Activated CD8-positive, alpha-beta memory T cell treated with anti-CD3 and anti-CD28 coated beads, Interleukin-2, amount 50 U/mL, for 24 hours (primary cell): ENCODE data around the gene TUBB4A.
"Not testable (repeated sequence)": the region's sequence is repeated elsewhere in the genome, so short reads cannot be mapped to it uniquely, and the experiment has no call there.

Experiments used
- DNase-seq: peaks from one replicate; pipeline ENCODE4 v3.0.0-alpha.2; 2020; ENCODE audit errors: extremely low read depth

Gene TUBB4A

GRCh38 chr19:6524311-6524710, 22.2 kb upstream of the TUBB4A start:
- no peak for DNase-seq

GRCh38 chr19:6522712-6523111, 20.6 kb upstream of the TUBB4A start:
- DNase-seq: no peak

- peak; percentile 35 for DNase-seq
Observed at GRCh38 chr19:6521718-6522646, 19.9 kb upstream of the TUBB4A start.

DNA sequence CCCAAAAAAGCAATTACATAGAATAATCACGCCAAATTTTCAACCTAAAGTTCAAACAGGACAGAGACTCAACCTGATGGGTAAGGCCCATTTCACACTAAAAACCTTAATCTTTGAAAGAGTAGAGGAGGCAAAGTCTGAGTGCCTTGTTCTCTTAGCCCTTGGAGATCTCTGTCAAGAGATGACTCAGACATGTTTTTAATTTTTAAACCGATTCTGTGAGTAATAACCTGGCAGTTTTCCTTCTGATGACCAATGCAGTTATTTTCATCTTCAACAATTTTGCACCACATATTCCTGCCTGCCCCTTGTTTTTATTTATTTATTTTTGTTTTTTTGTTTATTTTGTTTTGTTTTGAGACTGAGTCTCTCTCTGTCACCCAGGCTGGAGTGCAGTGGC, 17.2 kb upstream of the TUBB4A start:
- no peak for DNase-seq

- no peak for DNase-seq
Observed at GRCh38 chr19:6518145-6518911, 16.2 kb upstream of the TUBB4A start.

DNA sequence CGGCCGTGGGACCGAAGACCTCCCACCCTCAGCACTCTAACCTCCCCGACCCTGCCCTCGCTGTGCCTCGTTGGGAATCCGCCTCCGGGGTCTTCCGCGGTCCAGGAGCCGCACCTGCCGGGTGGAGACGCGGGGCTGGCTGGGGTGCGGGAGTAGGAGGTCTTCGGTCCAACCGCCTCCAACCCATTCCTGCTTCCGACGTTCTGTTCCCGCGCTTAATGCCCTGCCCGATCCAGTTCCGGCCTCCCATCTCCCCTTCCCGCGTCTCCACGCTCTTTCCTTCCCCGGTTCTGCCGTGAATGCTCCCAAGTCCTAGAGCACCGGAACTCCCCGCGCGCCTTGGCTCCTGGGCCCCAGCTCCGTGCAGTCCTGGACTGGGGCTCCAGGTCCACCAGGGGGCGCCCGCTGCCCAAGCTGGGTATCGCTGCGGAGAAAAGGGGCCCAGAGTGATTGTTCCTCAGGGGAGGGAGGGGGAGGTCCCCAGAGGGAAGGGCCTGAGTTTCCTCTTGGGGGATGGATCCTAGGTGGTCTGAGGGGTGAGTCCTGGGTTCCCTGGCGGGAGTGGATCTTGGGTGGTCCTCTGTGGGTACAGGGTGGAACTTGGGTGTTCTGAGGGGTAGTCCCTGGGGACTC, 14.7 kb upstream of the TUBB4A start:
- peak; percentile 85 for DNase-seq

- DNase-seq: peak; percentile 39
Observed at GRCh38 chr19:6516018-6516658, 14.0 kb upstream of the TUBB4A start.

DNA sequence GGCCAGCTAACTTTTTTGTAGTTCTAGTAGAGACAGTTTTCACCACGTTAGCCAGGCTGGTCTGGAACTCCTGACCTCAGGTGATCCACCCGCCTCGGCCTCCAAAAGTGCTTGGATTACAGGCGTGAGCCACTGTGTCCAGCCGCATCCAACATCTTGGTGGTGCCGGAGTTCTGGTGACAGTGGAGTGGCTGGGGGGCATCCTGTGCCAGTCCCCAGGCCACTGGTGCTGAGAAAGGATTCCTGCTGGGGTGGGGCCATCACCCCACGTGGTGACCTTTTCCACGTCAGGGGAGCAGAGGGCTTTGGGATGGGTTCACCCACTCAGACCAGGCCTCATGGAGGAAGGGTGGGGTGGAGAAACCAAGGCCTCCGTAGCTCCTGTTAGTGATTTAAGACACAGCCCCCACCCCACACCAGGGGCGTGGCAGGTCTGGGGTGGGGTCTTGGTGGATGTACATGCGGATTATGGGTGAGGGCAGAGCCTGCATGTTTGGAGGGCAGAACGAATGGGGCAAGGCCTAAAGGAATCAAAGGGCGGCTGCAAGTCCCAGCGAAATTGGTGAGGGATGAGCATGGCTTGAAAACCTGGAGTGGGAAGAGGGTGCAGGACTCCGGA, 12.9 kb upstream of the TUBB4A start:
- no peak for DNase-seq

- DNase-seq: no peak
Observed at GRCh38 chr19:6514089-6514488, 12.0 kb upstream of the TUBB4A start.

GRCh38 chr19:6510618-6511017, 8.5 kb upstream of the TUBB4A start:
- DNase-seq: no peak

DNA sequence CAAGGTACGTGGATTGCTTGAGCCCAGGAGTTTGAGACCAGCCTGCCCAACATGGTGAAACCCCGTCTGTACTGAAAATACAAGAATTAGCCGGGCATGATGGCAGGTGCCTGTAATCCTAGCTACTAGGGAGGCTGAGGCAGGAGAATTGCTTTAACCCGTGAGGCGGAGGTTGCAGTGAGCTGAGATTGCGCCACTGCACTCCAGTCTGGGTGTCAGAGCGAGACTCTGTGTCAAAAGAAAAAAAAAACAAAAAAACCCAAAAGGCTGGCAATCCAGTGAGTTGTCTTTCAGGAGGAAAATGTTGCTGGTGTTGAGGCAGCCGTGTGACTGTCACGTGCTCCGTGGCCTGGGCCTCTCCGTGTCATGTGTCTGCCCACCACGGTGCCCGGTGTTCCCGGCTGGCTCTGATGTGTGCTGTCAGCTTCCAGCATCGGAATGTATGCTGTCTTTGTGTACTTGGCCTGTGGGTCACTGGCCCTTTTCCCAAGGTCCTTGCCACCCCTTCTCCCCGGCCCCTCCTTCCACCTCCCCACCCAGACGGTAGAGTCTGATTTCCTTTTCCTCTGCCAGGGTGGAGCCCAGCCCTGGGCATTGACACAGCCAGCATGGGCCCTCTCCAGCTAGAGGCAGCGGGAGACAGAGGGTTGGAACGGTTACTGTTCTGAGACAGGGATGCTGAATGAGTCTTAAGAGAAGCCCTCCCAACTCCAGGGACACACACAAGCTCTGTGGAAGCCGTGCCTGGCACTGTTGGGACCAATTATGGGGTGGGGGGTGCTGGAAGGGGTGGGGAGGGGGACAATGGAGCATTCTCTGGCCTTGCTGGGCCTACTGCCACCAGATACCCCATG, 7.2 kb upstream of the TUBB4A start:
- no peak for DNase-seq

DNA sequence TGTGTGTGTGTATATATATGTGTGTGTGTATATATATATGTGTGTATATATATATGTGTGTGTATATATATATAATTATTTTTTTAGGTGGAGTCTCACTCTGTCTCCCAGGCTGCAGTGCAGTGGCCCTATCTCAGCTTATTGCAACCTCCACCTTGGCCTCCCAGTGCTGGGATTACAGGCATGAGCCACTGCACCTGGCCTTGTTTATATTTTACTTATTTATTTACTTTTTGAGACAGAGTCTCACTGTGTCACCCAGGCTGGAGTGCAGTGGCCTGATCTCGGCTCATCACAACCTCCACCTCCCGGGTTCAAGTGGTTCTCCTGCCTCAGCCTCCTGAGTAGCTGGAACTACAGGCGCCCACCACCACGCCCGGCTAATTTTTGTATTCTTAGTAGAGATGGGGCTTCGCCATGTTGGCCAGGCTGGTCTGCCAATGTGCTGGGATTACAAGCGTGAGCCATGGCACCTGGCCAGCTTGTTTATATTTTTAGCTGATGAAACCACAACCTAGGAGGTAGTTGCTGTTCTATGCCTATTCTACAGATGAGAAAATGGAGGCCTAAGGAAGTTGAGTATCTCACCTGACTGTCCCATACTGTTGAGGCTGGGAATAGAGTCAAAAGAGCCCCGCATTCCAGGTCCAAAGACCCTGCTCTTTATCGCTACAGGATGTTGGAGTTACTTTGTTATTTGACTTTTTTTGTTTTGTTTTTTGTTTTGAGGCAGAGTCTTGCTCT, 6.1 kb upstream of the TUBB4A start:
- DNase-seq: not testable (repeated sequence)

GRCh38 chr19:6503407-6504201, 1.5 kb upstream of the TUBB4A start:
- no peak for DNase-seq

- no peak for DNase-seq
Observed at GRCh38 chr19:6500837-6501739, 1.0 kb downstream of the TUBB4A start.

DNA sequence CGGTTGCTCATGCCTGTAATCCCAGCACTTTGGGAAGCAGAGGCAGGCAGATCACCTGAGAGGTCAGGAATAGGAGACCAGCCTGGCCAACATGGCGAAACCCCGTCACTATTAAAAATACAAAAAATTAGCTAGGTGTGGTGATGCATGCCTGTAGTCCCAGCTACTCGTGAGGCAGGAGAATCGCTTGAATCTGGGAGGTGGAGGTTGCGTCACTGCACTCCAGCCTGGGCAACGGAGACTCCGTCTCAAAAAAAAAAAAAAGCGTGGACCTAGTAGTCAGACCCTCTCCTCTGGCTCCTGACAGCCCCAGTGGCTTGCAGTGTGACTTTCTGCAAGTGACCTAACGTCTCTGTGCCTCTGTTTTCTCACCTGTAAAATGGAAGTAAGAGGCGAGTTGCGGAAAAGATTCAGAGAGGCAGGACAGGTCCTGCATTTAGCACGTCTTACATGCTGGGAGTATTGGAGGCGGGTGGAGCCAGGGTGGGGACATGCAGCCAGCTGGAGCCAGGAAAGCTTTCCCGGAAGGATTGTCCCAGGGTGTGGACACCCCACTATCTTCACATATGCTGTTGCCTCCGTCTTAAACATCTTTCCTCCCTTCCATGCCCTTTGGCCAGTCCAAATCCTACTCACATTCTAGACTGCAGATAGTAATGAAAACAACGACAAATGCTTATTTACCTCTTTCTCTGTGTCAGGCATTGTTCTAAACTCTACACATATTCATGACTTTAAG, 2.9 kb downstream of the TUBB4A start:
- DNase-seq: no peak

- no peak for DNase-seq
Observed at GRCh38 chr19:6498294-6499036, 3.6 kb downstream of the TUBB4A start.

- no peak for DNase-seq
Observed at GRCh38 chr19:6495947-6496346, 6.2 kb downstream of the TUBB4A start.
